K562 (cell line): ENCODE results near the gene CHD6. TPM values are rescaled to one million over a fixed set of nuclear protein-coding genes. Genes with fewer than 3 reads are reported as not detected.

Experiments
- ATAC-seq: fragments of 200-7000 bp; cut with Tn5 transposase; 3 replicates; pipeline ENCODE4 v1.9.1; 2020; ENCODE audit warnings: moderate library complexity
- BruUV-seq: library from RNA; stranded (reverse); fragments of 400-500 nt; replicated peaks from 2 replicates; lab custom pipeline; 2021; lab: Mats Ljungman, UMichigan
- CTCF ChIA-PET: fragments of 300-600 bp; formaldehyde crosslinking; extraction: SDS; loops from one replicate; lab custom pipeline; 2021; ENCODE audit warnings: low intra/inter-chr PET ratio; lab: Yijun Ruan, JAX
- POLR2A ChIA-PET: fragments of 300-600, 350-650 bp; sonication (Branson Sonifier 250); formaldehyde crosslinking; extraction: SDS; loops from one replicate; lab custom pipeline; 2021; ENCODE audit warnings: antibody characterized with exemption, inconsistent platforms; lab: Yijun Ruan, JAX
- DNase-seq, 4 experiments: peaks; one replicate each; pipeline versions ENCODE4 v3.0.0 to v3.0.0-alpha.2; 2011 to 2018; ENCODE audit warnings: low spot score in 3 of 4, mixed read lengths in 3 of 4; ENCODE audit errors: extremely low read depth in 1 of 4
- FAIRE-seq: peaks from 2 replicates; lab custom pipeline; 2011; peaks lifted over from hg19 to GRCh38; lab: Jason Lieb, UNC
- H2AFZ ChIP-seq: 2 replicates; pipeline ENCODE4 v1.6.0; 2011; ENCODE audit warnings: low read depth, low read length, control low read depth, inconsistent platforms
- H3K27ac ChIP-seq: fragments of 200-600 bp; 3 replicates; pipeline ENCODE4 v1.8.0; 2011; ENCODE audit warnings: low read depth, mild to moderate bottlenecking, control low read depth, inconsistent platforms, low read length, moderate library complexity, mixed read lengths; ENCODE audit errors: extremely low read depth
- H3K27me3 ChIP-seq, 2 experiments: fragments of 300-600 bp in 1 of 2; 2 replicates in 1 of 2; 3 replicates in 1 of 2; pipeline versions ENCODE4 v1.6.0 to v1.8.0; 2011; ENCODE audit warnings: inconsistent platforms in 2 of 2, low read length in 2 of 2, mild to moderate bottlenecking in 1 of 2, mixed read lengths in 1 of 2, moderate library complexity in 1 of 2; ENCODE audit not compliant: control insufficient read depth in 2 of 2, insufficient read depth in 2 of 2
- H3K36me3 ChIP-seq: fragments of 300-600 bp; 3 replicates; pipeline ENCODE4 v1.8.0; 2011; ENCODE audit warnings: mild to moderate bottlenecking, low read length, inconsistent platforms; ENCODE audit not compliant: control insufficient read depth, insufficient read depth
- H3K4me1 ChIP-seq, 2 experiments: fragments of 200-600 bp in 1 of 2; replicated peaks in 1 of 2; 2 replicates in 1 of 2; 3 replicates in 1 of 2; pipeline versions ENCODE4 v1.5.1 to v1.8.0; 2011; ENCODE audit warnings: inconsistent platforms in 2 of 2, low read length in 2 of 2, mild to moderate bottlenecking in 1 of 2, mixed read lengths in 1 of 2, moderate library complexity in 1 of 2; ENCODE audit not compliant: control insufficient read depth in 2 of 2, insufficient read depth in 2 of 2
- H3K4me2 ChIP-seq: 2 replicates; pipeline ENCODE4 v1.6.1; 2011; ENCODE audit warnings: low read length, control low read depth, inconsistent platforms, mixed read lengths; ENCODE audit not compliant: insufficient read depth
- H3K4me3 ChIP-seq: fragments of 200-600 bp; sonication (generic), shearing (Covaris generic); 2 replicates; pipeline ENCODE4 v1.5.1; 2016; ENCODE audit warnings: control low read depth, inconsistent platforms
- H3K79me2 ChIP-seq: fragments of 200-600 bp; 3 replicates; pipeline ENCODE4 v1.8.0; 2011; ENCODE audit warnings: low read length, inconsistent platforms; ENCODE audit not compliant: control insufficient read depth, insufficient read depth
- H3K9ac ChIP-seq, 2 experiments: 2 replicates each; pipeline versions ENCODE4 v1.6.0 to v1.6.1; 2011; ENCODE audit warnings: low read depth in 2 of 2, low read length in 2 of 2, control low read depth in 1 of 2, inconsistent platforms in 1 of 2, mild to moderate bottlenecking in 1 of 2, mixed read lengths in 1 of 2; ENCODE audit not compliant: insufficient read depth in 1 of 2
- H3K9me1 ChIP-seq: one replicate; pipeline ENCODE4 v1.6.0; 2011; ENCODE audit warnings: inconsistent platforms, mild to moderate bottlenecking, low read length, moderate library complexity; ENCODE audit not compliant: control insufficient read depth, insufficient read depth
- H3K9me3 ChIP-seq: replicated peaks from 2 replicates; pipeline ENCODE4 v1.5.1; 2011; ENCODE audit warnings: low read depth, low read length, inconsistent platforms; ENCODE audit not compliant: control insufficient read depth, insufficient read depth
- H4K20me1 ChIP-seq: replicated peaks from 2 replicates; pipeline ENCODE4 v1.6.1; 2011; ENCODE audit warnings: low read length, inconsistent platforms, mixed read lengths; ENCODE audit not compliant: control insufficient read depth, insufficient read depth
- DIDO1 ChIP-seq: fragments of 450-650 bp; IDR thresholded peaks from 2 replicates; pipeline ENCODE4 v1.6.1; 2016; ENCODE audit warnings: low read depth, missing biosample characterization, missing genetic modification characterization
- KAT2B ChIP-seq: IDR thresholded peaks from one replicate; pipeline ENCODE4 v1.6.1; 2012; ENCODE audit warnings: low read depth, mild to moderate bottlenecking, control low read depth, inconsistent platforms, low read length, moderate library complexity
- MAFK ChIP-seq: IDR thresholded peaks from 2 replicates; pipeline ENCODE4 v1.6.1; 2011; ENCODE audit warnings: low read length, improper control_type of control experiment
- TCFL5 ChIP-seq: fragments of 250-450 bp; sonication (Bioruptor Pico); conservative IDR thresholded peaks from 2 replicates; pipeline ENCODE4 v1.6.1; 2021; ENCODE audit warnings: mild to moderate bottlenecking, moderate library complexity, matching md5 sums
- ZNF316 ChIP-seq: fragments of 450-650 bp; IDR thresholded peaks from 2 replicates; pipeline ENCODE4 v1.6.1; 2016
- ZNF583 ChIP-seq: fragments of 250-450 bp; sonication (Bioruptor Pico); IDR thresholded peaks from 2 replicates; pipeline ENCODE4 v1.4.0; 2020
- ZNF75A ChIP-seq: fragments of 450-650 bp; formaldehyde crosslinking; IDR thresholded peaks from 2 replicates; pipeline ENCODE4 v1.4.0; 2020; ENCODE audit warnings: mild to moderate bottlenecking
- ZZZ3 ChIP-seq: fragments of 450-650 bp; IDR thresholded peaks from 2 replicates; pipeline ENCODE4 v1.6.1; 2016; ENCODE audit warnings: antibody characterized with exemption, mild to moderate bottlenecking, moderate library complexity
- WGBS: fragments of 100-300 bp; shearing (Covaris generic); methylation state at CpG from one replicate; pipeline ENCODE4 v1.1.6; 2016; ENCODE audit warnings: low coverage, mixed read lengths; ENCODE audit not compliant: insufficient coverage; ENCODE audit errors: missing lambda C conversion rate; 5-methylcytosine and 5-hydroxymethylcytosine counted together
- in situ Hi-C: fragments of 300-500 bp; cut with MboI; formaldehyde crosslinking; loops from 4 replicates; pipeline ENCODE4 v1.15.0; 2018; ENCODE audit warnings: inconsistent platforms, mixed read lengths
- intact Hi-C: fragments of 100-400 bp; cut with micrococcal nuclease; formaldehyde crosslinking; loops from 2 replicates; pipeline ENCODE4 v1.14.2; 2022
- polyA plus RNA-seq, 8 experiments: library from polyadenylated mRNA; depleted of rRNA in 4 of 8; stranded (reverse) in 5 of 8; unstranded in 3 of 8; fragments of >200 nt; fragmentation: Nextera tagmentation in 2 of 8; fragmentation: Illumina TruSeq in 1 of 8; extraction: Ambion mirVana in 2 of 8; extraction: Trizol in 1 of 8; gene quantifications; 2 replicates each; pipeline versions ENCODE4 v1.2.1 to v1.2.3, GENCODE V29; 2011 to 2014; ENCODE audit warnings: inconsistent platforms in 1 of 8, missing spikeins in 1 of 8
- total RNA-seq, 7 experiments: library from RNA; depleted of rRNA in 6 of 7; stranded (reverse); fragments of >200 nt in 6 of 7; fragmentation: Illumina TruSeq in 2 of 7; extraction: Trizol in 2 of 7; gene quantifications; 2 replicates each; pipeline versions ENCODE4 v1.2.1 to v1.2.3, GENCODE V29; 2011 to 2021; ENCODE audit warnings: low replicate concordance in 1 of 7
- TF ChIP-seq, protein P1 (sequence below): fragments of 250-450 bp; sonication (Bioruptor Pico); IDR thresholded peaks from 2 replicates; pipeline ENCODE4 v1.8.0; 2021; ENCODE audit warnings: mild to moderate bottlenecking, moderate library complexity
- TF ChIP-seq, protein P2 (sequence below): IDR thresholded peaks from 2 replicates; pipeline ENCODE4 v1.6.1; 2011; ENCODE audit warnings: borderline replicate concordance, low read depth, mild to moderate bottlenecking, moderate library complexity, low read length; ENCODE audit not compliant: insufficient read depth, poor library complexity, severe bottlenecking
- TF ChIP-seq, protein P3 (sequence below): sonication (generic); formaldehyde crosslinking; IDR thresholded peaks from 2 replicates; pipeline ENCODE4 v1.8.1; 2023; ENCODE audit warnings: mild to moderate bottlenecking, missing genetic modification reagents

Gene CHD6
- total and polyA plus RNA-seq, 9 of the 15 experiments (the other 6 are each of a cell fraction or from before 2014, with no cell fraction given): 3.9 to 24.2 (median 12.8) TPM

DNA sequence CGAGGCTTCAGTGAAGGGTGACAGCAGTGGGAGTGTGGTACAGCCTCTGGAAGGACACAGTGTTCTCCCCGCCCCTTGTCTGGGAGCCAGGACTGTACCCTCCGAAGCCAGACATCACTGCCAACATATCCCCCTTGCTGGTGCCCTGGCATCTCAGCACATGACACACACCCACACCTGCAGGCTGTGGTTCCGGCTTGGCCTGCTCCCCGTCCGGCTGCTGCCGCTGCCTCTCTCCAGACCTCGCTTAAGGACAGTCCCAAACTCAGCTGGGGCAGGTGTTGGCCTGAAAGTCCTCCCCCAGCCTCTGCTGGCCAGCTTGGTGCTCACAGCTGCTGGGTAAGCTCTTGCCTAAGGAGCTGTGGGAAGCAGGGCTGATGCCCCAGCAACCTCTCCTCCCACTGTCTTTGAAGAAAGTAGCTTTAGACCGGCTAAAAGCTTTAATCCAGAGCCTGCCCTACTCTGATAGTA, 258.6 kb downstream of the CHD6 start:
- Histone ChIP-seq H2AFZ (no peak overlapping the region), H3K4me1 (peaks cover 0 to 22% of the 10 kb centered on the region in 2 experiments; a peak in 1 of 5 replicates), H3K9me3 (no peaks in the 10 kb centered on the region), H3K4me3 (no peak overlapping the region), H3K36me3 (no peaks in the 10 kb centered on the region; the same call in 2 of the 3 replicates), H3K79me2 (no peaks in the 10 kb centered on the region), H3K27ac (no peak overlapping the region), H4K20me1 (peaks cover 16% of the 10 kb centered on the region), H3K4me2 (no peak overlapping the region), H3K9me1 (no peaks in the 10 kb centered on the region), H3K27me3 (peaks cover 15 to 32% of the 10 kb centered on the region in 2 experiments; a peak in 4 of 5 replicates), H3K9ac (no peak overlapping the region)
- ATAC-seq (no peak), FAIRE-seq (no peak), DNase-seq (no peak)
- BruUV-seq: no TSS peak
- TF ChIP-seq ZNF583 (CRISPR knock-in tag) (no peak), MAFK (no peak), DIDO1 (tag) (no peak), ZZZ3 (no peak), ZNF316 (no peak), ZNF75A (CRISPR knock-in tag) (no peak), KAT2B (no peak), TCFL5 (CRISPR knock-in tag) (no peak)
- TF ChIP-seq, protein P1, sequence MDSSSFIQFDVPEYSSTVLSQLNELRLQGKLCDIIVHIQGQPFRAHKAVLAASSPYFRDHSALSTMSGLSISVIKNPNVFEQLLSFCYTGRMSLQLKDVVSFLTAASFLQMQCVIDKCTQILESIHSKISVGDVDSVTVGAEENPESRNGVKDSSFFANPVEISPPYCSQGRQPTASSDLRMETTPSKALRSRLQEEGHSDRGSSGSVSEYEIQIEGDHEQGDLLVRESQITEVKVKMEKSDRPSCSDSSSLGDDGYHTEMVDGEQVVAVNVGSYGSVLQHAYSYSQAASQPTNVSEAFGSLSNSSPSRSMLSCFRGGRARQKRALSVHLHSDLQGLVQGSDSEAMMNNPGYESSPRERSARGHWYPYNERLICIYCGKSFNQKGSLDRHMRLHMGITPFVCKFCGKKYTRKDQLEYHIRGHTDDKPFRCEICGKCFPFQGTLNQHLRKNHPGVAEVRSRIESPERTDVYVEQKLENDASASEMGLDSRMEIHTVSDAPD (CRISPR knock-in tag): no peak
- TF ChIP-seq, protein P2, sequence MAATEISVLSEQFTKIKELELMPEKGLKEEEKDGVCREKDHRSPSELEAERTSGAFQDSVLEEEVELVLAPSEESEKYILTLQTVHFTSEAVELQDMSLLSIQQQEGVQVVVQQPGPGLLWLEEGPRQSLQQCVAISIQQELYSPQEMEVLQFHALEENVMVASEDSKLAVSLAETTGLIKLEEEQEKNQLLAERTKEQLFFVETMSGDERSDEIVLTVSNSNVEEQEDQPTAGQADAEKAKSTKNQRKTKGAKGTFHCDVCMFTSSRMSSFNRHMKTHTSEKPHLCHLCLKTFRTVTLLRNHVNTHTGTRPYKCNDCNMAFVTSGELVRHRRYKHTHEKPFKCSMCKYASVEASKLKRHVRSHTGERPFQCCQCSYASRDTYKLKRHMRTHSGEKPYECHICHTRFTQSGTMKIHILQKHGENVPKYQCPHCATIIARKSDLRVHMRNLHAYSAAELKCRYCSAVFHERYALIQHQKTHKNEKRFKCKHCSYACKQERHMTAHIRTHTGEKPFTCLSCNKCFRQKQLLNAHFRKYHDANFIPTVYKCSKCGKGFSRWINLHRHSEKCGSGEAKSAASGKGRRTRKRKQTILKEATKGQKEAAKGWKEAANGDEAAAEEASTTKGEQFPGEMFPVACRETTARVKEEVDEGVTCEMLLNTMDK: no peak
- TF ChIP-seq, protein P3, sequence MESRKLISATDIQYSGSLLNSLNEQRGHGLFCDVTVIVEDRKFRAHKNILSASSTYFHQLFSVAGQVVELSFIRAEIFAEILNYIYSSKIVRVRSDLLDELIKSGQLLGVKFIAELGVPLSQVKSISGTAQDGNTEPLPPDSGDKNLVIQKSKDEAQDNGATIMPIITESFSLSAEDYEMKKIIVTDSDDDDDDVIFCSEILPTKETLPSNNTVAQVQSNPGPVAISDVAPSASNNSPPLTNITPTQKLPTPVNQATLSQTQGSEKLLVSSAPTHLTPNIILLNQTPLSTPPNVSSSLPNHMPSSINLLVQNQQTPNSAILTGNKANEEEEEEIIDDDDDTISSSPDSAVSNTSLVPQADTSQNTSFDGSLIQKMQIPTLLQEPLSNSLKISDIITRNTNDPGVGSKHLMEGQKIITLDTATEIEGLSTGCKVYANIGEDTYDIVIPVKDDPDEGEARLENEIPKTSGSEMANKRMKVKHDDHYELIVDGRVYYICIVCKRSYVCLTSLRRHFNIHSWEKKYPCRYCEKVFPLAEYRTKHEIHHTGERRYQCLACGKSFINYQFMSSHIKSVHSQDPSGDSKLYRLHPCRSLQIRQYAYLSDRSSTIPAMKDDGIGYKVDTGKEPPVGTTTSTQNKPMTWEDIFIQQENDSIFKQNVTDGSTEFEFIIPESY (CRISPR knock-in tag): no peak
- POLR2A ChIA-PET: no interaction called here
- intact Hi-C loops (no loop called here), in situ Hi-C loops (no loop called here)
- CTCF ChIA-PET: no interaction called here
- 66% methylated on average over 8 of the region's 9 CpGs for whole genome bisulfite sequencing
